OCI-LY7 (cell line): ENCODE measurements around the gene CYFIP2. TPM values are rescaled to one million over a fixed set of nuclear protein-coding genes. Genes with fewer than 3 reads are reported as not detected.

Experiments
- BruUV-seq: library from RNA; stranded (reverse); fragments of 400-500 nt; replicated peaks from 2 replicates; lab custom pipeline; 2021; lab: Mats Ljungman, UMichigan
- CTCF ChIA-PET: fragments of 300-600 bp; sonication (Branson Sonifier 250); formaldehyde crosslinking; loops from one replicate; lab custom pipeline; 2022; ENCODE audit warnings: antibody characterized with exemption; ENCODE audit not compliant: unreplicated experiment; lab: Charles Lee
- POLR2A ChIA-PET: fragments of 300-600 bp; sonication (Branson Sonifier 250); formaldehyde crosslinking; loops from one replicate; lab custom pipeline; 2022; ENCODE audit warnings: antibody characterized with exemption; lab: Charles Lee
- DNase-seq: peaks from one replicate; pipeline ENCODE4 v3.0.0-alpha.2; 2015; ENCODE audit warnings: low spot score
- H2AFZ ChIP-seq: fragments of 200-600 bp; sonication (generic), shearing (Covaris generic); 2 replicates; pipeline ENCODE4 v1.6.1; 2014; ENCODE audit warnings: mild to moderate bottlenecking, antibody characterized with exemption, low read length, moderate library complexity
- H3K27ac ChIP-seq: fragments of 200-600 bp; sonication (generic); 2 replicates; pipeline ENCODE4 v1.5.1; 2014; ENCODE audit warnings: mixed run types, low read depth, mild to moderate bottlenecking, moderate library complexity, low read length, inconsistent platforms; ENCODE audit not compliant: poor library complexity, severe bottlenecking
- H3K36me3 ChIP-seq: fragments of 200-600 bp; sonication (generic); 2 replicates; pipeline ENCODE4 v1.6.1; 2014; ENCODE audit warnings: mild to moderate bottlenecking, antibody characterized with exemption, low read length, moderate library complexity, mixed read lengths; ENCODE audit not compliant: insufficient read depth
- H3K4me1 ChIP-seq: fragments of 200-600 bp; sonication (generic); 2 replicates; pipeline ENCODE4 v1.5.1; 2014; ENCODE audit warnings: mild to moderate bottlenecking, low read length; ENCODE audit not compliant: insufficient read depth, poor library complexity, severe bottlenecking
- H3K4me2 ChIP-seq: fragments of 200-600 bp; sonication (generic); 2 replicates; pipeline ENCODE4 v1.6.1; 2014; ENCODE audit warnings: mild to moderate bottlenecking, low read length
- H3K4me3 ChIP-seq: fragments of 200-600 bp; sonication (generic); 2 replicates; pipeline ENCODE4 v1.5.1; 2014; ENCODE audit warnings: mild to moderate bottlenecking, low read depth, low read length; ENCODE audit not compliant: poor library complexity, severe bottlenecking
- H3K79me2 ChIP-seq: fragments of 200-600 bp; sonication (generic); 2 replicates; pipeline ENCODE4 v1.6.1; 2016; ENCODE audit warnings: low read depth, mild to moderate bottlenecking, low read length, moderate library complexity, mixed read lengths; ENCODE audit not compliant: insufficient read depth
- H3K9me2 ChIP-seq: fragments of 200-600 bp; sonication (generic); 2 replicates; pipeline ENCODE4 v1.6.1; 2016; ENCODE audit warnings: mild to moderate bottlenecking, low read length, mixed read lengths; ENCODE audit not compliant: insufficient read depth
- H3K9me3 ChIP-seq: fragments of 200-600 bp; sonication (generic); 2 replicates; pipeline ENCODE4 v1.6.1; 2014; ENCODE audit warnings: mild to moderate bottlenecking, mixed run types, low read length, mixed read lengths
- H4K20me1 ChIP-seq: fragments of 200-600 bp; sonication (generic); 2 replicates; pipeline ENCODE4 v1.6.1; 2014; ENCODE audit warnings: mild to moderate bottlenecking, antibody characterized with exemption, low read length, moderate library complexity, mixed read lengths; ENCODE audit not compliant: insufficient read depth
- CTCF ChIP-seq: fragments of 200-600 bp; sonication (generic); conservative IDR thresholded peaks from 2 replicates; pipeline ENCODE4 v1.5.1; 2014; ENCODE audit warnings: mild to moderate bottlenecking, antibody characterized with exemption, low read length, moderate library complexity, mixed read lengths
- EZH2phosphoT487 ChIP-seq: fragments of 200-600 bp; sonication (generic); IDR thresholded peaks from 2 replicates; pipeline ENCODE4 v1.6.1; 2018; ENCODE audit warnings: low read depth, borderline replicate concordance, mild to moderate bottlenecking, mixed run types, antibody characterized with exemption, low read length, moderate library complexity, mixed read lengths
- intact Hi-C: fragments of 100-400 bp; cut with micrococcal nuclease; formaldehyde crosslinking; loops from one replicate; pipeline ENCODE4 v1.10.0; 2022; ENCODE audit not compliant: unreplicated experiment
- total RNA-seq, 2 experiments: library from RNA; depleted of rRNA in 1 of 2; stranded (reverse); fragments of >200 nt in 1 of 2; shearing (Covaris generic) in 1 of 2; gene quantifications; 2 replicates each; pipeline ENCODE4 v1.2.3, GENCODE V29; 2014 to 2022

Gene CYFIP2
- total RNA-seq, 2 experiments from 2014 or later = 258 to 419 TPM

DNA sequence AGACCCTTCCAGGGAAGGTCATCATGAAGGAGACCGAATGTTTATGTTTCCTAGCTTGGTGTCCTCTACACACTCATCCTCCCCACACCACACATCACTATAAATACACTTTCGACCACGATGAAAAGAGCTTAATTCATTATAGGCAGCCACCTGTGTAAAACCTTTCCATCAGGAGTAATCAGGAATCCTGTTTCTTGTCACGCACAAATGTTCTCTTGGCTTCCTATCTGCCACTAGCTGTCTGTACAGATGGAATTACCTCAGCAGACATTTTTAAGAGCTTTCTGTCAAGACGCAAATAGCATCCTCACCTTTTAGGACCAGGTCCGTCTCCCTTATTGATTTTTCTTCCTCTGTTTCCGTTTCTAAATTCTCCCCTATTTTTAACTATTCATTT, 79.1 kb downstream of the CYFIP2 start:
- Histone ChIP-seq H3K79me2 (no peaks in the 10 kb centered on the region), H3K4me1 (no peaks in the 10 kb centered on the region), H3K27ac (no peak overlapping the region), H3K4me3 (no peak overlapping the region), H4K20me1 (no peaks in the 10 kb centered on the region), H3K4me2 (no peak overlapping the region), H3K9me2 (no peaks in the 10 kb centered on the region), H3K9me3 (no peaks in the 10 kb centered on the region), H3K36me3 (peaks cover 93% of the 10 kb centered on the region), H2AFZ (no peak overlapping the region)
- no TSS peak for BruUV-seq
- ChIA-PET POLR2A (interaction anchor here (0.6 kb wide), 1 partner anchor 247 kb away, joined by 3 read pairs; no protein-coding TSS in a partner anchor), CTCF (no interaction called here)
- no peak for DNase-seq
- TF ChIP-seq CTCF = no peak
- intact Hi-C loops = no loop called here

GRCh38 chr5:157345485-157345884, 79.6 kb downstream of the CYFIP2 start:
- ChIA-PET CTCF (no interaction called here), POLR2A (interaction anchor here (0.6 kb wide), 1 partner anchor 247 kb away, joined by 3 read pairs; no protein-coding TSS in a partner anchor)
- TF ChIP-seq EZH2phosphoT487 (no peak), CTCF (no peak)

DNA sequence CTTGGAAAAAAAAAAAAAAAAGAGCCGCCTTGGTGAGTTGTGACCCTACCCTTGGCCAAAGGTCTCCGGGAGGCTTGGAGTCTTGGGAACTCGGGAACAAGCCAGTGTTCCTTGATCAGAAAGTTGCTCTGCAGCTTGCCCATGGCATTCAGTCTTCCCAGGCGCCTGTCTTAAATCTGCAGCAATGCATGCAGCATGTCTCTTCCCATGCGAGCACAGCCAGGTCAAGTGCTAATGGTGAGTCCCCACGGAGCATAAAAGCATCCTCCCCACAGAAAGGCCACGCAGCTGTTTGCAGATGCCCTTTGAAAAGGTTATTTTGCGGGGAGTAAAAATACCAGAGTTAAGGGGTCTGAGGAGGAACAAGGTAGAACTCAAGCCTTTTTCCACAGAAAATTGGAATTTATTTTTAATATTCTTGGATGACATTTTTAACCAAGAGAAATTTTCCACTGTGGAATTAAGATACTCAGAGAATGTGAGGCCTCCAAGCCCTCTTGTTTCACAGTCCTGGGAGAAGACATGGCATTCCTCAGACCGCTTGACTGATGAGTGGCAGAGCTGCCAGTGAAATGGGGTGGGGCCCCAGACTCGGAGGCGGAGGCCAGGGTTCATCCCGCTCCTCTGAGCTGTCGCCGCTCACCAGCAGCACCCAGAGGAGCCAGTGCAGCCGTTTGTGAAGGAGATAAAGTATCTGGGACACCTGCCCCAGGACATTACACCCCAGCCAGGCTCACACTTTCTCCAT, 81.6 kb downstream of the CYFIP2 start:
- no peak for DNase-seq
- no peaks in the 10 kb centered on the region for H4K20me1 ChIP-seq
- TF ChIP-seq EZH2phosphoT487 (no peak), CTCF (no peak)
- POLR2A ChIA-PET = interaction anchor here (0.6 to 1.0 kb wide), 2 partner anchors 9 to 47 kb away, joined by 3 to 4 read pairs; no protein-coding TSS in a partner anchor
- BruUV-seq = no TSS peak
- CTCF ChIA-PET = no interaction called here
- H3K79me2 ChIP-seq = no peaks in the 10 kb centered on the region
- H3K9me2 ChIP-seq = no peaks in the 10 kb centered on the region
- H3K9me3 ChIP-seq = no peaks in the 10 kb centered on the region
- intact Hi-C loops = no loop called here
- H3K4me2 ChIP-seq = no peak overlapping the region
- H3K27ac ChIP-seq = no peak overlapping the region
- no peaks in the 10 kb centered on the region for H3K4me1 ChIP-seq
- peaks cover 91% of the 10 kb centered on the region for H3K36me3 ChIP-seq
- H3K4me3 ChIP-seq = no peak overlapping the region
- H2AFZ ChIP-seq = no peak overlapping the region

More at GRCh38 chr5:157345485-157345884, 79.6 kb downstream of the CYFIP2 start:
- H3K9me2 ChIP-seq = no peaks in the 10 kb centered on the region
- no TSS peak for BruUV-seq
- H3K4me1 ChIP-seq = no peaks in the 10 kb centered on the region
- no peak overlapping the region for H3K27ac ChIP-seq
- no peak overlapping the region for H2AFZ ChIP-seq
- H3K36me3 ChIP-seq = peaks cover 92% of the 10 kb centered on the region
- H3K4me2 ChIP-seq = no peak overlapping the region
- no peak overlapping the region for H3K4me3 ChIP-seq
- H3K9me3 ChIP-seq = no peaks in the 10 kb centered on the region
- H4K20me1 ChIP-seq = no peaks in the 10 kb centered on the region
- DNase-seq = no peak
- no peaks in the 10 kb centered on the region for H3K79me2 ChIP-seq
- intact Hi-C loops = no loop called here
